H9 (cell line): ENCODE results near the gene CNNM4. TPM values are rescaled to one million over a fixed set of nuclear protein-coding genes. Genes with fewer than 3 reads are reported as not detected.

Source experiments
- DNase-seq: peaks from one replicate; pipeline ENCODE4 v3.0.0-alpha.2; 2017
- H2AFZ ChIP-seq: one replicate; pipeline ENCODE4 v1.6.1; 2013; ENCODE audit warnings: mild to moderate bottlenecking, low read length, control low read depth, moderate library complexity
- H2AK5ac ChIP-seq: 2 replicates; pipeline ENCODE4 v1.6.1; 2013; ENCODE audit warnings: low read length, control low read depth, mixed read lengths; ENCODE audit not compliant: insufficient read length
- H2BK120ac ChIP-seq: one replicate; pipeline ENCODE4 v1.6.1; 2013; ENCODE audit warnings: low read depth, mild to moderate bottlenecking, low read length, control low read depth, inconsistent platforms; ENCODE audit not compliant: poor library complexity, severe bottlenecking
- H2BK12ac ChIP-seq: 2 replicates; pipeline ENCODE4 v1.6.1; 2013; ENCODE audit warnings: low read length, control low read depth, mixed read lengths, low read depth; ENCODE audit not compliant: insufficient read length
- H2BK15ac ChIP-seq: 2 replicates; pipeline ENCODE4 v1.6.1; 2013; ENCODE audit warnings: low read depth, low read length, control low read depth
- H2BK20ac ChIP-seq: one replicate; pipeline ENCODE4 v1.6.1; 2013; ENCODE audit warnings: low read depth, mild to moderate bottlenecking, low read length, control low read depth, inconsistent platforms; ENCODE audit not compliant: poor library complexity, severe bottlenecking
- H2BK5ac ChIP-seq: 2 replicates; pipeline ENCODE4 v1.6.1; 2013; ENCODE audit warnings: low read length, control low read depth, mixed read lengths; ENCODE audit not compliant: insufficient read length
- H3K14ac ChIP-seq: 2 replicates; pipeline ENCODE4 v1.6.1; 2013; ENCODE audit warnings: low read length, control low read depth; ENCODE audit not compliant: insufficient read depth
- H3K18ac ChIP-seq: 2 replicates; pipeline ENCODE4 v1.6.1; 2013; ENCODE audit warnings: low read depth, mild to moderate bottlenecking, mixed read lengths, low read length, control low read depth; ENCODE audit not compliant: insufficient read length
- H3K23ac ChIP-seq: 2 replicates; pipeline ENCODE4 v1.6.1; 2013; ENCODE audit warnings: low read length, control low read depth, mixed read lengths, low read depth; ENCODE audit not compliant: insufficient read length
- H3K23me2 ChIP-seq: 2 replicates; pipeline ENCODE4 v1.6.1; 2013; ENCODE audit warnings: low read depth, mild to moderate bottlenecking, mixed read lengths, low read length, control low read depth; ENCODE audit not compliant: insufficient read length, poor library complexity, severe bottlenecking
- H3K27ac ChIP-seq: 2 replicates; pipeline ENCODE4 v1.5.1; 2013; ENCODE audit warnings: low read length, control low read depth, mixed read lengths, low read depth; ENCODE audit not compliant: insufficient read length
- H3K27me3 ChIP-seq: 2 replicates; pipeline ENCODE4 v1.6.1; 2013; ENCODE audit warnings: low read length, control low read depth, inconsistent platforms; ENCODE audit not compliant: insufficient read depth
- H3K4ac ChIP-seq: 2 replicates; pipeline ENCODE4 v1.6.1; 2013; ENCODE audit warnings: low read depth, mild to moderate bottlenecking, control low read depth, inconsistent platforms, low read length, moderate library complexity
- H3K4me1 ChIP-seq: 2 replicates; pipeline ENCODE4 v1.6.1; 2013; ENCODE audit warnings: low read length, control low read depth, inconsistent platforms; ENCODE audit not compliant: insufficient read depth
- H3K4me2 ChIP-seq: 2 replicates; pipeline ENCODE4 v1.6.1; 2013; ENCODE audit warnings: low read length, control low read depth, mixed read lengths; ENCODE audit not compliant: insufficient read length, insufficient read depth
- H3K56ac ChIP-seq: 2 replicates; pipeline ENCODE4 v1.6.1; 2013; ENCODE audit warnings: low read depth, mild to moderate bottlenecking, mixed read lengths, low read length, control low read depth; ENCODE audit not compliant: insufficient read length
- H3K79me1 ChIP-seq: 2 replicates; pipeline ENCODE4 v1.6.1; 2013; ENCODE audit warnings: low read depth, mild to moderate bottlenecking, moderate library complexity, low read length, control low read depth, inconsistent platforms; ENCODE audit not compliant: insufficient read depth, poor library complexity, severe bottlenecking
- H3K79me2 ChIP-seq: 2 replicates; pipeline ENCODE4 v1.6.1; 2013; ENCODE audit warnings: low read length, control low read depth, inconsistent platforms; ENCODE audit not compliant: insufficient read depth
- H3K9ac ChIP-seq: 2 replicates; pipeline ENCODE4 v1.6.1; 2013; ENCODE audit warnings: low read length, control low read depth, mixed read lengths; ENCODE audit not compliant: insufficient read length; ENCODE audit errors: extremely low read depth
- H3K9me3 ChIP-seq: one replicate; pipeline ENCODE4 v1.6.1; 2013; ENCODE audit warnings: low read depth, low read length, inconsistent platforms; ENCODE audit not compliant: control insufficient read depth
- H3T11ph ChIP-seq: one replicate; pipeline ENCODE4 v1.6.1; 2013; ENCODE audit warnings: mild to moderate bottlenecking, low read length, control low read depth, inconsistent platforms
- H4K20me1 ChIP-seq: one replicate; pipeline ENCODE4 v1.6.1; 2013; ENCODE audit not compliant: control insufficient read depth, insufficient read length, insufficient read depth
- H4K5ac ChIP-seq: 2 replicates; pipeline ENCODE4 v1.6.1; 2013; ENCODE audit warnings: low read depth, mild to moderate bottlenecking, mixed read lengths, low read length, control low read depth; ENCODE audit not compliant: insufficient read length
- H4K8ac ChIP-seq: replicated peaks from 2 replicates; pipeline ENCODE4 v1.6.1; 2013; ENCODE audit warnings: low read length, control low read depth, mixed read lengths, low read depth; ENCODE audit not compliant: insufficient read length
- H4K91ac ChIP-seq: 2 replicates; pipeline ENCODE4 v1.6.1; 2013; ENCODE audit warnings: low read depth, mild to moderate bottlenecking, moderate library complexity, mixed read lengths, low read length, control low read depth; ENCODE audit not compliant: insufficient read length
- H3K27ac Mint-ChIP-seq, 3 experiments: 2 replicates in 2 of 3; 3 replicates in 1 of 3; pipeline ENCODE4 v1.8.0; 2020 to 2021; ENCODE audit warnings: mixed read lengths in 3 of 3, mild to moderate bottlenecking in 1 of 3, moderate library complexity in 1 of 3
- H3K27me3 Mint-ChIP-seq: 2 replicates; pipeline ENCODE4 v1.8.0; 2021; ENCODE audit warnings: low read depth, mild to moderate bottlenecking, moderate library complexity, mixed read lengths
- H3K36me3 Mint-ChIP-seq, 3 experiments: 2 replicates in 2 of 3; 3 replicates in 1 of 3; pipeline ENCODE4 v1.8.0; 2020 to 2021; ENCODE audit warnings: low read depth in 3 of 3, mixed read lengths in 3 of 3; ENCODE audit not compliant: insufficient read depth in 1 of 3
- H3K4me1 Mint-ChIP-seq, 2 experiments: 2 replicates each; pipeline ENCODE4 v1.8.0; 2020; ENCODE audit warnings: mixed read lengths in 2 of 2
- H3K4me3 Mint-ChIP-seq, 2 experiments: 2 replicates in 1 of 2; 3 replicates in 1 of 2; pipeline ENCODE4 v1.8.0; 2020 to 2021; ENCODE audit warnings: mild to moderate bottlenecking in 2 of 2, mixed read lengths in 2 of 2, moderate library complexity in 1 of 2
- H3K9me3 Mint-ChIP-seq, 2 experiments: 2 replicates in 1 of 2; 3 replicates in 1 of 2; pipeline ENCODE4 v1.8.0; 2020; ENCODE audit warnings: mild to moderate bottlenecking in 2 of 2, mixed read lengths in 2 of 2, moderate library complexity in 1 of 2
- CTCF ChIP-seq: fragments of 200-600 bp; sonication (generic); conservative IDR thresholded peaks from 3 replicates; pipeline ENCODE4 v1.8.0; 2021; ENCODE audit warnings: antibody characterized with exemption, mild to moderate bottlenecking
- WGBS: extraction: QIAGEN DNeasy Blood & Tissue Kit; methylation state at CpG from one replicate; pipeline ENCODE4 v1.1.7; 2013; ENCODE audit warnings: missing lambda C conversion rate, low lambda C conversion rate, mixed read lengths; ENCODE audit not compliant: insufficient read length; ENCODE audit errors: extremely low coverage; 5-methylcytosine and 5-hydroxymethylcytosine counted together
- total RNA-seq: library from RNA; stranded (reverse); gene quantifications from 2 replicates; pipeline ENCODE4 v1.2.1, GENCODE V29; 2021

The CNNM4 gene
- total RNA-seq, 1 experiment from 2014 or later = 8.5 TPM

- no peak overlapping the region for H3T11ph ChIP-seq
- H2BK12ac ChIP-seq = no peak overlapping the region
- H3K79me1 ChIP-seq = no peaks in the 10 kb centered on the region
- no peaks in the 10 kb centered on the region; the same call in 1 of the 2 replicates for H3K27me3 Mint-ChIP-seq
- H3K27ac Mint-ChIP-seq = no peak overlapping the region
- no peak overlapping the region for H4K91ac ChIP-seq
- peaks cover 33 to 78% (median 77%) of the 10 kb centered on the region in 3 experiments; a peak in 6 of 7 replicates for H3K36me3 Mint-ChIP-seq
- no peak overlapping the region for H3K4ac ChIP-seq
- no peak for TF ChIP-seq CTCF
- H3K4me2 ChIP-seq = no peak overlapping the region
- no peak overlapping the region for H3K4me3 Mint-ChIP-seq
- H4K5ac ChIP-seq = no peak overlapping the region
- no peaks in the 10 kb centered on the region for H3K9me3 ChIP-seq
- H2BK5ac ChIP-seq = no peak overlapping the region
- H3K23me2 ChIP-seq = no peaks in the 10 kb centered on the region
- no CpG with 5 or more reads among the region's 3 CpGs for WGBS
- no peak overlapping the region for H3K18ac ChIP-seq
- H3K4me1 ChIP-seq = no peaks in the 10 kb centered on the region; the same call in 1 of the 2 replicates
- H3K27ac ChIP-seq = no peak overlapping the region
- H2AFZ ChIP-seq = no peak overlapping the region
- no peak overlapping the region for H2BK15ac ChIP-seq
- DNase-seq = no peak
- H2BK20ac ChIP-seq = no peak overlapping the region
- no peaks in the 10 kb centered on the region for H4K20me1 ChIP-seq
- no peak overlapping the region for H2AK5ac ChIP-seq
- H3K9me3 Mint-ChIP-seq = no peaks in the 10 kb centered on the region
- H3K14ac ChIP-seq = no peak overlapping the region
- H3K4me1 Mint-ChIP-seq = peaks cover 1% of the 10 kb centered on the region in 2 experiments; a peak in 3 of 4 replicates
- H2BK120ac ChIP-seq = no peak overlapping the region
- H3K23ac ChIP-seq = no peak overlapping the region
- peaks cover 3% of the 10 kb centered on the region; the same call in 1 of the 2 replicates for H3K79me2 ChIP-seq
- no peak overlapping the region for H3K9ac ChIP-seq
- no peak overlapping the region for H3K56ac ChIP-seq
- H3K27me3 ChIP-seq = no peaks in the 10 kb centered on the region
- H4K8ac ChIP-seq = no peak overlapping the region
Observed at GRCh38 chr2:96733931-96734330, 26.8 kb upstream of the CNNM4 start.
